ENCODE data around the gene CACNA2D3. TPM values are rescaled to one million over a fixed set of nuclear protein-coding genes. Genes with fewer than 3 reads are reported as not detected.

Gene CACNA2D3
- total RNA-seq, 1 experiment from 2014 or later, result not detected

- Histone ChIP-seq H3K9me3 (no peaks in the 10 kb centered on the region), H3K36me3 (ENCODE audit: control insufficient read depth, insufficient read depth, low read length) (no peaks in the 10 kb centered on the region), H3K4me3 (ENCODE audit: low read depth, low read length) (no peak overlapping the region), H3K27me3 (replicated peaks; ENCODE audit: control insufficient read depth, insufficient read depth, low read length) (no peaks in the 10 kb centered on the region), H3K4me1 (no peaks in the 10 kb centered on the region)
- peaks cover 21% of the 10 kb centered on the region for H3K27me3 Mint-ChIP-seq (ENCODE audit: insufficient read depth, unreplicated experiment)
- POLR2A ChIA-PET, result no interaction called here
- CTCF ChIA-PET, result no interaction called here
- DNase-seq, result no peak
- no peak overlapping the region for H3K4me3 Mint-ChIP-seq (ENCODE audit: unreplicated experiment)
- no peak overlapping the region for H3K27ac Mint-ChIP-seq (ENCODE audit: unreplicated experiment)
- no peaks in the 10 kb centered on the region for H3K9me3 Mint-ChIP-seq (ENCODE audit: unreplicated experiment)
- intact Hi-C loops (cut with micrococcal nuclease; ENCODE audit: unreplicated experiment), result no loop called here
- no TSS peak for BruUV-seq (replicated peaks)
- H3K36me3 Mint-ChIP-seq (ENCODE audit: insufficient read depth, unreplicated experiment), result no peaks in the 10 kb centered on the region
- TF ChIP-seq CTCF (IDR thresholded peaks at IDR 0.05; ENCODE audit: insufficient read depth in 1 of 2, low read depth in 1 of 2, low read length in 1 of 2, severe bottlenecking in 1 of 2, unreplicated experiment in 1 of 2), result no peak
- no peaks in the 10 kb centered on the region for H3K4me1 Mint-ChIP-seq (ENCODE audit: low read depth, unreplicated experiment)
Measured at GRCh38 chr3:54631516-54632325, 509.4 kb downstream of the CACNA2D3 start.

GRCh38 chr3:54632326-54632665, 509.9 kb downstream of the CACNA2D3 start:
- H3K36me3 Mint-ChIP-seq (ENCODE audit: insufficient read depth, unreplicated experiment), result no peaks in the 10 kb centered on the region
- Histone ChIP-seq H3K4me3 (ENCODE audit: low read depth, low read length) (no peak overlapping the region), H3K36me3 (ENCODE audit: control insufficient read depth, insufficient read depth, low read length) (no peaks in the 10 kb centered on the region), H3K27me3 (replicated peaks; ENCODE audit: control insufficient read depth, insufficient read depth, low read length) (no peaks in the 10 kb centered on the region), H3K4me1 (no peaks in the 10 kb centered on the region), H3K9me3 (no peaks in the 10 kb centered on the region)
- no peaks in the 10 kb centered on the region for H3K9me3 Mint-ChIP-seq (ENCODE audit: unreplicated experiment)
- peaks cover 16% of the 10 kb centered on the region for H3K27me3 Mint-ChIP-seq (ENCODE audit: insufficient read depth, unreplicated experiment)
- intact Hi-C loops (cut with micrococcal nuclease; ENCODE audit: unreplicated experiment), result no loop called here
- no peak for DNase-seq
- ChIA-PET POLR2A (no interaction called here), CTCF (no interaction called here)
- BruUV-seq (replicated peaks), result no TSS peak
- H3K4me3 Mint-ChIP-seq (ENCODE audit: unreplicated experiment), result no peak overlapping the region
- no peak overlapping the region for H3K27ac Mint-ChIP-seq (ENCODE audit: unreplicated experiment)
- H3K4me1 Mint-ChIP-seq (ENCODE audit: low read depth, unreplicated experiment), result no peaks in the 10 kb centered on the region
- TF ChIP-seq CTCF (IDR thresholded peaks at IDR 0.05; ENCODE audit: insufficient read depth in 1 of 2, low read depth in 1 of 2, low read length in 1 of 2, severe bottlenecking in 1 of 2, unreplicated experiment in 1 of 2), result no peak

GRCh38 chr3:54632834-54633233, 510.5 kb downstream of the CACNA2D3 start:
- H3K4me3 ChIP-seq (ENCODE audit: low read depth, low read length), result no peak overlapping the region
- H3K9me3 ChIP-seq, result no peaks in the 10 kb centered on the region
- H3K36me3 Mint-ChIP-seq (ENCODE audit: insufficient read depth, unreplicated experiment), result no peaks in the 10 kb centered on the region
- BruUV-seq (replicated peaks), result no TSS peak
- no peak overlapping the region for H3K4me3 Mint-ChIP-seq (ENCODE audit: unreplicated experiment)
- no peak overlapping the region for H3K27ac Mint-ChIP-seq (ENCODE audit: unreplicated experiment)
- no peaks in the 10 kb centered on the region for H3K9me3 Mint-ChIP-seq (ENCODE audit: unreplicated experiment)
- DNase-seq, result no peak
- no peaks in the 10 kb centered on the region for H3K4me1 Mint-ChIP-seq (ENCODE audit: low read depth, unreplicated experiment)
- CTCF ChIA-PET, result no interaction called here
- intact Hi-C loops (cut with micrococcal nuclease; ENCODE audit: unreplicated experiment), result no loop called here
- H3K36me3 ChIP-seq (ENCODE audit: control insufficient read depth, insufficient read depth, low read length), result no peaks in the 10 kb centered on the region
- H3K27me3 Mint-ChIP-seq (ENCODE audit: insufficient read depth, unreplicated experiment), result peaks cover 18% of the 10 kb centered on the region
- no peaks in the 10 kb centered on the region for H3K4me1 ChIP-seq
- TF ChIP-seq CTCF (IDR thresholded peaks at IDR 0.05; ENCODE audit: insufficient read depth in 1 of 2, low read depth in 1 of 2, low read length in 1 of 2, severe bottlenecking in 1 of 2, unreplicated experiment in 1 of 2), result no peak
- POLR2A ChIA-PET, result no interaction called here
- H3K27me3 ChIP-seq (replicated peaks; ENCODE audit: control insufficient read depth, insufficient read depth, low read length), result no peaks in the 10 kb centered on the region

Data from Caco-2 (cell line).